Activated T-helper 9 cell treated with anti-CD3 and anti-CD28 coated beads, Interleukin-2, amount 50 U/mL, for 16 hours (primary cell): ENCODE data around the gene GNGT1.

Experiments used
- DNase-seq: peaks from one replicate; pipeline ENCODE4 v3.0.0-alpha.2; 2020; ENCODE audit warnings: low read depth

The GNGT1 gene

DNA sequence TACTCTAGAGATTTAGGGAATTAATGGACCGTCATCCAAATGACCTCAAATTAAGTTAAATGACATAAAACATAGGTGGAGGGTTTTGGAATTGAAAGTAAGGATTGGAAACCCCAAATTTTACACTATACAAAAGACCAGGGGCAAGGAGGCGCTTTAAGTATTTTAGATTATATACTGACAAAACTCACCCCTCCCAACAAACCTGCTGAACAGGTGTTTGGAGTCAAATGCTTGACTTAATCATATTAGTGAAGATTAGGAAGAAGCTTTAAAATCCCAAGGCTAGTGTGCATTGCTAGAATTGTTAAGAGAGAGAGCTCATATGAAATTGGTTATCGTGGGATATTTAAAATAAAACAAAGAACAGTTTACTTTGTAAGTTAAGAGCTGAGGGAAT, at the start of gene GNGT1:
TSS of gene GNGT1 (plus strand) at position 301 of the 400 bp plus-strand sequence. CDS start 180 bp downstream, outside the sequence.
- DNase-seq: no peak

DNA sequence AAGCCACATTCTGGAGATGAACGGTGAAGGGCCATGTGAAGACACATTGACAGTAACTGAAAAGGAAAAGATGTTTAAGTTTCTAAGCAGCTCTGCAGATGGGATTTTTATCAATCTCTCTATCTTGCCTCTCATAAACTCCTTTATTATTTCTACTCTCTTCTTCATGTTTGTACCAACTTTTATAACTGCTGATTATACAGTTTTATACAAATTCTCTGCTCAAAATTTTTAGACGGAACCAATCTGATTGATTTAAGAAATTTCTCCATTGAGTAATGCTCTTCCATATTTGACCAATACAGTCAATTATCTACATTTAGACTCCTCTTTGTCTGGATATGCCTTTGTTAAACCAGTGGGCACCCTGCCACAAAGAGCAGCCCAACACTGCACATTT, 47.5 kb upstream of the GNGT1 start:
- no peak for DNase-seq

DNA sequence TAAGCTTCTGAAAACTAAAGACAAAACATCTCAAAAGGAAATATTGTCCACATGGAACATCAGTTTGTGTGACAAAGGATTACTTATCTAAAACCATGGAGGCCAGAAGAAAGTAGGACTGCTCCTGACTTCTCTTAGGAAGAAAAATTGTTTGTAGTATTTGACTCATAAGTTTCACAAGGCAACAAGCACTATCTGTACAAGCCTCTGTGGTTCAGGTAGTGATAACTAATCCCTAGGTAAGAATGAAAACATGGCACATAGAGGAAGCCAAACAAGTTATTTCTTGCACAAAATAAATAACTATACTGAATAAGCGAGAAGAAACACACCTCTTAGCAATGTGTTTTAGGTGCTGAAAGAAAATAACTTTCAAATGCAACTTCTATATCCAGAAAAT, 46.1 kb upstream of the GNGT1 start:
- no peak for DNase-seq

DNA sequence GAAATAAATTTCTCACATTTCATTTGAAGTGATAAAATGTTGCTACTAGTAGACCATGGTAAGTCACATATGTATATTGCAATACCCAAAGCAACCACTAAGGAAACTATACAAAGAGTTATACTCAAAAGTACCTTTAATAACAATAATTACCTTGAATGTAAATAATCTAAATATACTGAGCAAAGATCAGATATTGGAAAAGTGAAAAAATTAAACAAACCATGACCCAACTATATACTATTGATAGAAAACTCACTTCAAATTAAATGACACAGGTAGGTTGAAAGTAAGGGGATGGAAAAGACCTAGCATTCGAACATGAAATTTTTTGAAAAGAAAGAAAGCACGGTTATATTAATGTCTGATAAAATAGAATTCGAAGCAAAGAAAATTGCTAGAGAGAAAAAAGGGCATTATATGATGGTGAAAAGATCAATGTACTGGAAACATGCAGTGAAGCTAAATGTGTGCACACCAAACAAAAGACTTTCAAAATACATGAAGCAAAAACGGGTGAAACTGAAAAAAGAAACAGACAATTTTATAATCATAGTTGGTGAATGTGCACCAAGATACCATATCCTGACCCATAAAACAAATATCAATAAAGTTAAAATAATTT, 44.9 kb upstream of the GNGT1 start:
- no peak for DNase-seq

DNA sequence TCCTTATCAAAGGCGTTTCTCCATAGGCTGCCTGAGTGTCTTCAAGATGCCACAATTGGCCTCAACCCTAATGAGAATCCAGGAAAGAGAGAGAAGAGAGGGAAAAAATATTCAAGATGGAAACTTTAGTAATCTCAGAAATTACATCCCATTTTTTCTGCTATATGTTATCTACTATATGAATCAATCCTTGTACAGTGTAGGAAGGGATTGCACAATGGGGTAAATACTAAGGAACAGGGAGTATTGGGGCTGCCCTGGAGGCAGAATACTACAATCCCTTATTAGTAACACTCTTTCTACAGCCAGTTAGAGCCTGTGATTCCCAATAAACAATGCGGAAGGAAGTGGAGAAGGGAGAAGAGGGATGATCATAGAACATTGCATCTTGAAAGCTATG, 43.7 kb upstream of the GNGT1 start:
- no peak for DNase-seq

DNA sequence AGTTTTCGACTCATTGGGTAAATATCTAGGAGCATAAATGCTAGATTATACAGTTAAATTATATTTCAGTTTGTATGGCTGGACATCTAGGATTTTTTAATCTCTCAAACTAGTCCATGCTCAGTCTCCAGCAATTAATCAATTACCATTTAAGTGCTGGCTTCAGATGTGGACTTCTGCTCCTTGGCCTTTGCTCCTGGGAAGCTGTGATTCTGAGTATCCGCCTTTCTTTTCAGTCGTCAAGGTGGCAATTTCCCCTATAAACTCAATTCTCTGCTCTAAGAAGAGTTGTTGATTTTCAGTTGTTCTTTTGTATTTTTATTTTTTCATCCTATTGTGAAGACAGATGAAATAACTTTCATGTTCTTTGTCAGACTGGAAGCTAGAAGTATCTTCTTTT, 39.5 kb upstream of the GNGT1 start:
- no peak for DNase-seq

DNA sequence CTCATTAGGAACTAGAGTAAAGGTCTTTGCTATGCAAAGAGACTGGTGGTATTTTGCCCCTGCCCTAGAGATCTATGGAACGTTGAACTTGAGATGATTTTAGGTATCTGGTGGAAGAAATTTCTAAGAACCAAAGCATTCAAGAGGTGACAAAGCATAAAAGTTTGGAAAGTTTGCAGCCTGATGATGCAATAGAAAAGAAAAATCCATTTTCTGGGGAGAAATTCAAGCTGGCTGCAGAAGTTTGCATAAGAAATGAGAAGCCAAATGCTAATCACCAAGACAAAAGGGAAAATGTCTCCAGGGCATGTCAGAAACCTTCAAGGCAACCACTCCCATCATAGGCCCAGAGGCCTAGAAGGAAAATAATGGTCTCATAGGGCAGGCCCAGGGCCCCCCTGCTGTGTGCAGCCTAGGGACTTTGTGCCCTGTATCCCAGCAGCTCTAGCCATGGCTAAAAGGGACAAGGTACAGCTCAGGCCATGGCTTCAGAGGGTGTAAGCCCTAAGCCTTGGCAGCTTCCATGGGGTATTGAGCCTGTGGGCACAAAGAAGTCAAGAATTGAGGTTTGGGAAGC, 32.3 kb upstream of the GNGT1 start:
- no peak for DNase-seq

DNA sequence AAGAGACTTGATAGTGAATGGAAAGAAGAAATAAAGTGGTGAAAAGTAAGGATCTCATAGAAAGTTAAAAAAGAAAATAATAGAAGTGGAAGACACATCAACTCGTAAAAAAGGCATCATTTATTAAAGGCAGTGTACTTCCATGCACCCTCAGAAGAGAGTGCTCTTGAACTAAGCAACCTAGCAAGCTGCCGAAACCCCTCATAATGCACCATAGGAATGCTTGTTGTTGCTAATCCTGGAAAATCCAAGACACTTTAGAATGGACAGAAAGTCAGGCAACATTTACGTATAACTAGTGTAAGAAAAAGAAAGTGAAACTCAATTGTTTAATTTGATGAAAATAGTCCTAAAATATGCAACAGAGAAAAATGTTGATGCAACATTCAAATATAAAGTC, 28.6 kb upstream of the GNGT1 start:
- no peak for DNase-seq

DNA sequence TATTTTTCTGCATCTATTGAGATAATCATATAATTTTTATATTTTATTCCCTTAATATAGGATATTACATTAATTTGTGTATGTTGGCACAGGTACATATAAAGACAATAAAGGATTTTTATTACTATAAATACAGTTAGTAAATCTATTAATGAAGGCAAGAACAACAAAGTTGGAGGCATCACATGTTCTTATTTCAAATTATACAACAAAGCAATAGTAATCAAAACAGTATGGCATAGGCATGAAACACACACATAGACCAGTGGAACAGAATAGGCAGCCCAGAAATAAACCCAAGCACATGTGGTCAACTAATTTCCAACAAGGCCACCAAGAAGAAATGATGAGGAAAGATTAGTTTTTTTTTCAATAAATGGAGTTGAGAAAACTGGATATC, 27.0 kb upstream of the GNGT1 start:
- no peak for DNase-seq

DNA sequence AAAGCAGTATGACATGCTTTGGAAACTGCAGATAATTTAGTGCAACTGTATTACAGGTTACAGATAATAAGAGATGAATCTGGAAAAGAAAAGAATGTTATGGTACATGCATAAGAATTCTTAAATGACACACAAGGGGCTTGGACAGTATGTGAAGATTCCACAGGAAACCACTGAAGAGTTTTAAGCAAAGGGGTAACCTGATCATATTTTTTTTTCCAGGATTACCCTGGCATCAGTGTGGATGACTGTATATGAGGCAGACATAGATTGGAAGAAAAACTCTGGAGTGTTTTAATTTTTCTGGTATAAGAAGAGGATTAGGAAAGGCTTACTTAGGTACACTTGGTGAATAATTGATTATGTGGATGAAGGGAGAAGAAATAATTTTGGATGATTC, 23.9 kb upstream of the GNGT1 start:
- no peak for DNase-seq

DNA sequence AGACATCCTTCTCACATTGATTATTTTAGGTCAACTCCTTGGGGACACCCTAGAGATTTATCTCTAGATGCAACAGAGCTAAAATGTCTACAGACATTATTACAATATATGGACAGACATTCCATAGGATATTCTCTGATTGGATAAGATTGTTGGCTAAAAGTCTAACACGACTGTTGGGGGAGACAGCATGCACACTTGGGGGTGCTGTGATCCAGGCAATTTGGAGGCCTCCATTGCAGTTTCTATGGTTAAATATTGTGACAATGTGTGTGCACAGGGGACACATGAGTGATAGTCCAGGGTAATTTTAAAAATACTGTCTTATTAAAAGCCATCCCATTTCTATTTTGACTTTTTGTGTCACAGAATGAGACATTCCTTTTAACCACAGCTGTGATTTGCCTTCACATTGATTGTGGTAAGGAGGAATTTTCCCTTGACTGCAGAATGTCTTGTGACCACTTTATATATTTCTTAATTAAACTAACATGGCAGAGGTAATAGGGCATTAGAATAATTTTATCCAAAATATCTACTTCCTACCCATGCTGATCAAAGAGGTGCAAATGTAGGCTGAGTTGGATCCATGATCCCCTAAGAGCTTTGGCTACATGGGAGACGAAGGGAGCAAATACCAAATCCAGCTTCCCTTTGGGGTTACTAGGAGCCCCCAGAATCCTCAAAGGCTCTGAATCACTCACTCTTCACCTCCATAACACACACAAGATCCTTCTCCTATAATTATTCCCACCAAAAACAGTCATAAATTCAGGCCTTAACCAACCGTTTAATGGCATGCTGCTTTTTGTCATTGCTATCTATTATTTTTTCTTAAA, 23.1 kb upstream of the GNGT1 start:
- DNase-seq: no peak

DNA sequence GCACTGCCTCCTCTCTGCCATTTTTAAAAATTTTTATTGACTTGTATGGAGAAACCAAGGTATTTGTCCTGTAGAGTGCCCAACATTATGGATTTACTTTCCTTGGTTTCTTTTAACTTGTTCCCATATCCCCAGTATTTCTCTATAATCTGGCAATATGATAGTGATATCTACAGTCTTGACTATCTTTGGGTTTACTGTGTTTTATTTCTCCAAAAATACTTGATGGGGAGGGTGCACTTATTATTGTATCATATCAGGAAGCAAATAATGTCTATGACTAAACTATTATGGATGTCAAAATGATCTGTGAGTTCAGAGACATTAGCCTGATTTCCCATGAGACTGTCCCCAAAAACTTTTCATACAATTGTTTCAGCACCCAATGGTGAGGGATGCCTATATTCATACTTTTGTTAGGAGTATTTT, 22.4 kb upstream of the GNGT1 start:
- DNase-seq: no peak

DNA sequence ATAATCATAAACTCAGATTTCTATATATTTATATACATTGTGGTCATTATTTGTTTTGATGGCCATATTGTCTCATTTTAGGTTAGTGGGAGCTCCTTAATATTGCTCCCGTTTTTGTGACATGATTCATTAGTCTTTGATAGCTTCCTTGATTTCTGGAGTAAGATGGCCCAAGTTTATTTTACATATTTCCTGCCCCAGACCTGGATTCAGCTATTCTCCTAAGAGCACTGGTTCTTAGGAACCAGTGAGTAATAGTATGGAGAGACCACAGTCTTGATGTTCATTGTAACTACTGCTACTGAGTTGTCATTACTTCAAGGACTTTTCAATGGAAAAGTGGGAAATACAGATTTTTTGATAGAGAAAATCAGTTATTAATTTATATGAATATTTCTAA, 21.8 kb upstream of the GNGT1 start:
- DNase-seq: no peak

DNA sequence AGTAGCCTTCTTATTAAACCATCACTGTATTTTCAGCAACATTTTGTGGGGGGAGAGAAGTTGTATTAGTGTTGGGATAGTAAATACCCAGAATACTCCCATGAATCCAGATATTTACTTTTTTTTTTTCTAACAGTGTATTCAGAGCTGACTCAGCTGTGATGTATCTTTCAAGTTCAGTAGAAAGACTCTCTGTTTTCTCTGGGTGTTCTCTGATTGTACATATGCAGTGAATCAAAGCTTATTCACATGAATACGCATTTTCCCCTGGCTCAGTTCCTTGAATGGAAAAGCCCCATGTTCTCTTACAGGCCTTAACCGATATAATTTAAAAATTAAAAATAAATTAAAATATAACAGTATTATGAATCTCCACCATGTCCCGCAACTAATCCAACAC, 17.1 kb upstream of the GNGT1 start:
- no peak for DNase-seq

DNA sequence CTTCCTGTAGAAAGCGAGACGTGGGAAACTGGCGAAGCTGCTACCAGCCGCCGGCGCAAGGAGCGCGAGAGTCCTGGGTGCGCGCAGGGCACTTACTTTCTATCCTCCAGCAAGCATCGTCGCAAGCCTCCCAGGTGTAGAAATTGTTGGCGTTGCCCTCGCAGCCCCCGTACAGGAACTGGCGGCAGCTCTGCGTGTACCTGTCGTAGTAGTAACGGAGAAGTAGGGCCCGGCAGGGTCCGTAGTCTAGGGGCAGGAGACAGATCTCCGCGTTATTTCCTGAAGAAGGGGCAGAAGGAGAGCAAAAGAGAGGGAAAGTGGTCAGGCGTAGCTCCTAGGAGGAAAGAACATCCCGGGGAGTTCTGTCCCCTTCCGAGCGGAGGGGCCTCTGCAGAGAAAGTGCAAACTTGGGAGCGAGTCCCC, 16.3 kb upstream of the GNGT1 start:
- no peak for DNase-seq

DNA sequence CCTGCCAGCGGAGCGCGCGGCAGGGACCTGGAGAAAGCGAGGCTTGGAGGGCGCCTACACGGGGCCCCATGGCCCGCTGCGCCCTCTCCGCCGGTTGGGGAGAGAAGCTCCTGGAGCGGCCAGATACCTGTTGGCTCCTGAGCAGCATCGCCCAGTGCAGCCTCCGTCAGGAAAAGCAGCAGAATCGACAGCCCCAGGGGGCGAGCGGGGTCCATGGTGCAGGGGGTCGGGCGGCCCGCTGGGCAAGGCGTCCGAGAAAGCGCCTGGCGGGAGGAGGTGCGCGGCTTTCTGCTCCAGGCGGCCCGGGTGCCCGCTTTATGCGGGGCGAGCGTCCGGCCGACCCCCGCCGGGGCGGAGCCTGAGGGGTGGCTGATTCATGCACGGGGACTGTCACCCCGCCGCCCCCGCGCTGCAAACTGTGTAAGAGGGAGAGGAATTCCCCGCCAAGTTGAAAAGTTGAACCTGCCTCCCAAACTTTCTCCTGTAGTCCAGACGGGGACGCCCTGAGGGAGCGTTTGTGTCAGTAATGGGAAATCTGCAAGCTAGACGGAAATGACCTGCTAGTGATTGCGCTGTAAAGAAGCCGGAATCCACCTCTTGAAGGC, 15.8 kb upstream of the GNGT1 start, which contains the start of gene TFPI2:
TSS of gene TFPI2 (minus strand) at position 290 of the 605 bp plus-strand sequence. CDS start at position 215, 75 bp downstream.
- DNase-seq: no peak

DNA sequence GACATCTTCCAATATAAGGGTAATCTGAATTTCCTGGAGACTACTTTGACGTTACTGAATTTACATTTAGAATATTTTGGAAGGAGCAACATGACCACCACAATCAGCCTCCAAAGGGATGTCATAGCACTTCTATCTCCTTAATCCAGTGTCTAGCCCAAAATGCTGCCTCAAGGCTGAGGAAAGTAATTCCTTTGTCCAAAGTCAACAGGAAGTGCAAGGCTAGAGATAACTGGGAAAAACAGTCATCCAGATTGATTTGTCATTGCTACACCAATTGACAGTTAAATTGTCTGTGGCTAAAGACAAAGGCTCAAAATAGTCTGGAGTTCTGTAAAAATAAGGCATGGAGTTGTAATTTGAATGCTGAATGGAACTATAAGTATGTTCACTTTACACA, 11.9 kb upstream of the GNGT1 start:
- DNase-seq: no peak

DNA sequence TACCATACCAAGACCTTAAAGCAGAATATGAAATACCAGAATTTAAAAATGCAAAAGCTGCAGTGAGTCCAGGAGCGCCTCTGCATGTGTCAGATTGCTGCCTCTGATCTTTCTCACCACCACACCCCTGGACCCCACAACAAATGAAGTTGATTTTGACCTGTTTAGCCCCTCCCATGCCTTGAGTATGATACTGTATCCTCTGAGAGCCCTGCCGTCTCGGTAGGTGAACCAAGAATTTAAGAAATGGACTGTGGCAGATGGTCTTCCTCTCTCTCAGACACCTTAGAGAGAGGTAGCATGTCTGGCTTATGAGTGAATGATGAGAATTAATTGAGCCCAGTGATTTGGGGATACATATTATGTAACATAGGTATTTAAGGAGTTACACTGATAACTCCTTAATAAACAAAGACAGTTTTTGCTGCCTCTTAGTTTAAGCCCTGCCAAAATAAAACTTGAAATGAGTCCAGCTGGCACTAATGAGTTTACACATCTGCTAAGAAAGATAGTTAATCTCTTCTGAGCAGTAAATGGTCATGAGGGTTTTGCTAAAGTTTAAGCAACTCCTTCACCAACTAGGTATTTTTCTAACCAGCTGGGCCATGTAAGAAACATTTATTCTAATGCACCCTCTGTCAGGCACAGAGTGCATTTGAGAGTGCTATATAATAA, 11.3 kb upstream of the GNGT1 start:
- no peak for DNase-seq

DNA sequence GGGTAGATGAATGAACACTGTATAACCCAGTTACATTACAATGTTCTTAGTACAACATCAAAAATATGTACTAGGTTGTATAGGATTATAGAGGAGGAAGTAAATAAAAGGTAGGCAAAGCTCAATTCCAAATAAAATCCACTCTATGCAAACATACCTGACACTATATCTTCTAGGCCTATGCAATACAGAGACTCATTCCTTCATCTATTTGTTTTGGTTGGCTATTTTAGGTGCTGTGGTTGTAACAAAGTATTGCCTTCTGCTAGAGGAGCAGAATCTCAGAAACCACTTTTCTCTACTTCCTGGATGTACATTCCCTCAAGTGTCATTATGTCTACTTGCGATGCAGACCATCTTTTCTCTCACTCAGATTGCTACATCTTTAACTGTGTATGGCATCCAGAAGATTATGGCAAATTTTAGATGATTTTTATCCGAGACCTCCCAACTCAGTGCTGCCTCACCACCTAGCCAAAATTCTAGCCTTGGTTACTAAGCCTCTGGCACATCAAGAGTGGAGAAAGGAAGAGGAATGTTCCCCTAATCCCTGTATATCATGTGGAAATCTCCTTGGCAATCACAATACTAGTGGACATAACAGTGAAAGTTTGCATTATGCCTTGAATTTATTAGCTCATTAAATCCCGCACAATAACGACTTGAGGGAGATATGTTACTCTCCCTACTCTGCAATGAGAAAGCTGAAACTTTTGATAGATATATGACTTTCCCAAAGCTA, 10.3 kb upstream of the GNGT1 start:
- DNase-seq: no peak

DNA sequence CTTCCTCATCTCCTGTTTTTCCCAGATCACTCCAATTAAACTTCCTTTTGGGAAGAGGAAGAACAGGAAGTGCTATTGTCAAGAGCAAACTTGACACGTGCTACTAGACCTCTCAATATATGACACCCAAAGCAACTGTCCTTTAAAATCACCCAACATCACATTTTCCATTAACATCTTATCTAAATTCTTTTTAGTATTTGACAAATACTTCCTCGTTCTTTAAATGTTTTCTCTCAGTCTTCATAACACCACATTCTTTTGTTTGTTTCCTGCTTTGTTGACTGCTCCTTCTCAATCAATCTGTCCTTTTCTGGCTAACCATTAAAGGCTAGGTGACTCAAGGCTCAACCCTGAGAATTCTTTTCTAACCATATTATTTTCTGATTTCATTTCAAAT, 8.7 kb upstream of the GNGT1 start:
- no peak for DNase-seq

DNA sequence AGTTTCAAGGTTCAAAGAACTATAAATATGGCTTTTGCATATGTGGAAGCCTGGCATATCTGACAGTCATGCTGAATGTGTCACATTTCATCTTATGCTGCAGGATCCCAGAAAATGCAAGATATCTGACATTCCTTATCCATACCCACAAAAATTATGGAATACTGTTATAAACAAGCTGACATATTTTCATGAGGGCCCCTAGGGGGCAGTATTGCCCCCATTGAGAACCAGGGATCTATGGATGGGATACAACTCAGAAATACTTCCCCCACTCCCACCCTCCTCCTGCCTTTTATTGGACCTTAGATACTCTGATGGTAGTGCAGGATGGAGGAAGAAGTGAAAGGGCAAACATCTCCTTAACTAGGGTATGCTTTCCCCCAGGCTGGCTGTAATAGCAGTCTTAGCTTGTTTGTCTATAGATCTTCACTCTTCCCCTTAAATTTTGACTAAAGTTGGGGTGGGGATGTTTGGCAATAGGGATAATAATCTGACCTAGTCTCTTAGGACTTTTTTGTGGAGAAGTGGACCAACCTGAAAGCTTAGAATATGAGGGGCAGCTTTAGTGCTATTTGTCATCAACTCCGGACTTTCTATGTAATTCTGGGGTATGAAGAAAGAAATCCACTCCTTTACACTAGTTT, 3.5 kb upstream of the GNGT1 start:
- DNase-seq: no peak
